CD4-positive, alpha-beta T cell (primary cell): ENCODE measurements around the gene TAF1B. TPM values are rescaled to one million over a fixed set of nuclear protein-coding genes. Genes with fewer than 3 reads are reported as not detected.

Source experiments
- ATAC-seq: fragments of 200-7000 bp; cut with Tn5 transposase; one replicate; pipeline ENCODE4 v1.10.0; 2022; ENCODE audit warnings: mild to moderate bottlenecking; ENCODE audit not compliant: poor library complexity
- CTCF ChIA-PET: fragments of 350-600 bp; sonication (Branson Sonifier 250); formaldehyde crosslinking; loops from one replicate; lab custom pipeline; 2021; ENCODE audit warnings: antibody characterized with exemption, inconsistent platforms; lab: Charles Lee
- POLR2A ChIA-PET: fragments of 350-600 bp; sonication (Branson Sonifier 250); formaldehyde crosslinking; loops from one replicate; lab custom pipeline; 2021; ENCODE audit warnings: antibody characterized with exemption, inconsistent platforms; lab: Charles Lee
- DNase-seq, 14 experiments: peaks; one replicate each; pipeline ENCODE4 v3.0.0-alpha.2; 2013 to 2020; ENCODE audit warnings: mixed read lengths in 2 of 14
- H3K27ac ChIP-seq, 2 donors: one replicate each; pipeline versions ENCODE4 v1.5.1 to v1.7.0; 2013; ENCODE audit warnings: low read length in 2 of 2, low read depth in 1 of 2, mild to moderate bottlenecking in 1 of 2
- H3K27me3 ChIP-seq, 2 experiments: 1 replicate in 1 of 2; 2 replicates in 1 of 2; pipeline versions ENCODE4 v1.6.1 to v1.7.0; 2013; ENCODE audit warnings: low read length in 2 of 2, control low read depth in 1 of 2, mild to moderate bottlenecking in 1 of 2, moderate library complexity in 1 of 2; ENCODE audit not compliant: insufficient read depth in 2 of 2, control insufficient read depth in 1 of 2
- H3K36me3 ChIP-seq: one replicate; pipeline ENCODE4 v1.6.1; 2013; ENCODE audit warnings: low read length, control low read depth; ENCODE audit not compliant: insufficient read depth
- H3K4me1 ChIP-seq: one replicate; pipeline ENCODE4 v1.6.1; 2013; ENCODE audit warnings: low read length, control low read depth; ENCODE audit not compliant: insufficient read depth
- H3K4me3 ChIP-seq: one replicate; pipeline ENCODE4 v1.5.1; 2013; ENCODE audit warnings: mild to moderate bottlenecking, low read length, moderate library complexity
- H3K9me3 ChIP-seq, 2 experiments: 1 replicate in 1 of 2; 2 replicates in 1 of 2; pipeline versions ENCODE4 v1.6.1 to v1.7.0; 2013; ENCODE audit warnings: low read length in 2 of 2, mild to moderate bottlenecking in 2 of 2, control low read depth in 1 of 2, moderate library complexity in 1 of 2; ENCODE audit not compliant: control insufficient read depth in 1 of 2, insufficient read depth in 1 of 2
- H3K27ac Mint-ChIP-seq: one replicate; pipeline ENCODE4 v1.8.0; 2020; ENCODE audit warnings: mixed read lengths
- H3K27me3 Mint-ChIP-seq: one replicate; pipeline ENCODE4 v1.8.0; 2021; ENCODE audit warnings: mixed read lengths
- H3K36me3 Mint-ChIP-seq: one replicate; pipeline ENCODE4 v1.8.0; 2021; ENCODE audit warnings: low read depth, mixed read lengths
- H3K4me1 Mint-ChIP-seq: one replicate; pipeline ENCODE4 v1.8.0; 2021; ENCODE audit warnings: low read depth, mixed read lengths
- H3K4me3 Mint-ChIP-seq: one replicate; pipeline ENCODE4 v1.8.0; 2020; ENCODE audit warnings: mild to moderate bottlenecking, mixed read lengths
- H3K9me3 Mint-ChIP-seq: one replicate; pipeline ENCODE4 v1.8.0; 2020; ENCODE audit warnings: mixed read lengths
- intact Hi-C, 2 experiments: fragments of 100-400 bp; cut with DNase I in 1 of 2; cut with micrococcal nuclease in 1 of 2; formaldehyde crosslinking; loops; one replicate each; pipeline versions ENCODE4 v1.15.1 to v1.9.0; 2023 to 2025; cut with DNase I, micrococcal nuclease
- total RNA-seq, 174 experiments: library from RNA in 2 of 174; stranded (reverse) in 2 of 174; gene quantifications; one replicate each; pipeline ENCODE4 v1.2.3 and lab custom pipeline; 2021 to 2026
- TF ChIP-seq, protein P1 (sequence below): fragments of 200-600 bp; IDR thresholded peaks from one replicate; pipeline ENCODE4 v1.8.0; 2022; ENCODE audit warnings: antibody characterized with exemption, mild to moderate bottlenecking

TAF1B gene
- total RNA-seq, 2 experiments from 2014 or later, result 9.9 to 10.8 TPM

GRCh38 chr2:9952286-9952737 lies 109.0 kb downstream of the TAF1B start:
- TF ChIP-seq, protein P1, sequence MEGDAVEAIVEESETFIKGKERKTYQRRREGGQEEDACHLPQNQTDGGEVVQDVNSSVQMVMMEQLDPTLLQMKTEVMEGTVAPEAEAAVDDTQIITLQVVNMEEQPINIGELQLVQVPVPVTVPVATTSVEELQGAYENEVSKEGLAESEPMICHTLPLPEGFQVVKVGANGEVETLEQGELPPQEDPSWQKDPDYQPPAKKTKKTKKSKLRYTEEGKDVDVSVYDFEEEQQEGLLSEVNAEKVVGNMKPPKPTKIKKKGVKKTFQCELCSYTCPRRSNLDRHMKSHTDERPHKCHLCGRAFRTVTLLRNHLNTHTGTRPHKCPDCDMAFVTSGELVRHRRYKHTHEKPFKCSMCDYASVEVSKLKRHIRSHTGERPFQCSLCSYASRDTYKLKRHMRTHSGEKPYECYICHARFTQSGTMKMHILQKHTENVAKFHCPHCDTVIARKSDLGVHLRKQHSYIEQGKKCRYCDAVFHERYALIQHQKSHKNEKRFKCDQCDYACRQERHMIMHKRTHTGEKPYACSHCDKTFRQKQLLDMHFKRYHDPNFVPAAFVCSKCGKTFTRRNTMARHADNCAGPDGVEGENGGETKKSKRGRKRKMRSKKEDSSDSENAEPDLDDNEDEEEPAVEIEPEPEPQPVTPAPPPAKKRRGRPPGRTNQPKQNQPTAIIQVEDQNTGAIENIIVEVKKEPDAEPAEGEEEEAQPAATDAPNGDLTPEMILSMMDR, result no peak
- Mint-ChIP-seq H3K4me3 (peak overlapping the region; percentile 76), H3K27ac (no peak overlapping the region), H3K4me1 (peaks cover 4% of the 10 kb centered on the region), H3K27me3 (peaks cover 56% of the 10 kb centered on the region), H3K36me3 (no peaks in the 10 kb centered on the region), H3K9me3 (no peaks in the 10 kb centered on the region)
- H3K4me3 ChIP-seq, result peak overlapping the region; percentile 52
- no peaks in the 10 kb centered on the region for H3K9me3 ChIP-seq
- no peak overlapping the region for H3K27ac ChIP-seq
- peaks cover 10% of the 10 kb centered on the region for H3K4me1 ChIP-seq
- ChIA-PET CTCF (no interaction called here), POLR2A (no interaction called here)
- ATAC-seq (no peak), DNase-seq (peak in 1 of 14 experiments; percentile 3)
- H3K36me3 ChIP-seq, result no peaks in the 10 kb centered on the region
- H3K27me3 ChIP-seq, result peaks cover 11 to 18% of the 10 kb centered on the region in 2 experiments
- intact Hi-C loops, result loop anchor here in 1 of 2 experiments (2.0 to 10.0 kb wide), 6 partner anchors 90 to 948 kb away; partner anchors contain the start of genes KLF11, MBOAT2, ODC1 and TAF1B

DNA sequence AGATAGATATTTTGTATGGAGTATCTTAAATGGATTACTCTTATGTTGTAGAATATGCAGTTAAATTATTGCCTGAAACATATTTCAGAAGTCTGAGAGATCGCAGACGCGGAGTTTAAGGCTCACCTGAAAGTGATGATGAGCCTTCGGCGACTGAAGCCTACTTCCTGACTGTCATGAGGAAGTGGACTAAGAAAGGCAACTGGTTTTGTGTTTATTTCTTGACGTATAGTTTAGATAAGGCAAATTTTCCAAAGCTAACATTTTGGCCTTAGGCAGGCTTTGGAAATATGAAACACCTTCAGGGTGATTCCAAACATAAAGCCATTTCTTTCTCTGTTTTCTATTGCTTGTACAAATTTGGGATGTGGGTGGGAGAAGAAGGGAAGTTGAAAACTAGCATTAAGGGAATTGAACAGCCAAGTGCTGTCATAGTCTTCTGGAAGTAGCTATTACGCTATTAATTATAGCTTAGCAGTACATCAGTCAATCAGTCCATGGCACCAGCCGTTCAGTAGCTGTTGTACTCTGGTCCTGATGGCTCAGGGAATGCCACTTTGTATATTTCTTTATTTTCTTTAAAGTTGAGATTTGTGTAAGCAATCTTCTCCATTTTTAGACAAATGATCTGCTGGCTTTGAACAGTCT lies 109.7 kb downstream of the TAF1B start:
- Histone ChIP-seq H3K4me1 (peaks cover 10% of the 10 kb centered on the region), H3K27me3 (peaks cover 11 to 18% of the 10 kb centered on the region in 2 experiments), H3K27ac (no peak overlapping the region), H3K4me3 (no peak overlapping the region), H3K36me3 (no peaks in the 10 kb centered on the region), H3K9me3 (no peaks in the 10 kb centered on the region)
- ChIA-PET POLR2A (no interaction called here), CTCF (no interaction called here)
- Mint-ChIP-seq H3K27ac (no peak overlapping the region), H3K4me3 (peak overlapping the region; percentile 76), H3K27me3 (peaks cover 63% of the 10 kb centered on the region), H3K36me3 (no peaks in the 10 kb centered on the region), H3K4me1 (peaks cover 4% of the 10 kb centered on the region), H3K9me3 (no peaks in the 10 kb centered on the region)
- DNase-seq, result no peak
- ATAC-seq, result no peak
- intact Hi-C loops, result loop anchor here in 1 of 2 experiments (2.0 to 10.0 kb wide), 6 partner anchors 90 to 948 kb away; partner anchors contain the start of genes KLF11, MBOAT2, ODC1 and TAF1B
- TF ChIP-seq, protein P1, result no peak

- Mint-ChIP-seq H3K4me3 (no peak overlapping the region), H3K36me3 (no peaks in the 10 kb centered on the region), H3K9me3 (no peaks in the 10 kb centered on the region), H3K27me3 (peaks cover 59% of the 10 kb centered on the region), H3K4me1 (peaks cover 4% of the 10 kb centered on the region), H3K27ac (no peak overlapping the region)
- no peak overlapping the region for H3K27ac ChIP-seq
- TF ChIP-seq, protein P1, result no peak
- POLR2A ChIA-PET, result no interaction called here
- intact Hi-C loops, result loop anchor here in 1 of 2 experiments (5.0 to 10.0 kb wide), 5 partner anchors 112 to 949 kb away; partner anchors contain the start of genes MBOAT2, ODC1, TAF1B and YWHAQ
- H3K4me3 ChIP-seq, result no peak overlapping the region
- no peaks in the 10 kb centered on the region for H3K36me3 ChIP-seq
- DNase-seq (no peak), ATAC-seq (no peak)
- H3K27me3 ChIP-seq, result peaks cover 11 to 18% of the 10 kb centered on the region in 2 experiments
- H3K4me1 ChIP-seq, result peaks cover 10% of the 10 kb centered on the region
- CTCF ChIA-PET, result interaction anchor here (1.6 kb wide), 1 partner anchor 30 kb away, joined by 3 read pairs; no protein-coding TSS in a partner anchor
- no peaks in the 10 kb centered on the region for H3K9me3 ChIP-seq
These were observed 110.9 kb downstream of the TAF1B start for GRCh38 chr2:9954136-9954535.
